Activated naive CD8-positive, alpha-beta T cell treated with anti-CD3 and anti-CD28 coated beads, Interleukin-2, amount 10 ng/mL, durations not matched to agents 7 days and 5 days (primary cell): ENCODE measurements around the gene RIPK1. TPM values are rescaled to one million over a fixed set of nuclear protein-coding genes. Genes with fewer than 3 reads are reported as not detected.
"Not testable (repeated sequence)": the region's sequence is repeated elsewhere in the genome, so short reads cannot be mapped to it uniquely, and the experiment has no call there.

ENCODE experiments used
- ATAC-seq: fragments of 150-1000 bp; cut with Tn5 transposase; one replicate; pipeline ENCODE4 v1.10.0; 2021; ENCODE audit warnings: low read depth, moderate library complexity
- POLR2A ChIA-PET: fragments of 350-600 bp; sonication (Branson Sonifier 250); formaldehyde crosslinking; loops from one replicate; lab custom pipeline; 2021; ENCODE audit warnings: antibody characterized with exemption; lab: Charles Lee
- DNase-seq: peaks from one replicate; pipeline ENCODE4 v3.0.0; 2021
- H3K27ac Mint-ChIP-seq: one replicate; pipeline ENCODE4 v1.8.0; 2022; ENCODE audit warnings: mild to moderate bottlenecking, mixed read lengths
- H3K27me3 Mint-ChIP-seq: one replicate; pipeline ENCODE4 v1.8.0; 2022; ENCODE audit warnings: mild to moderate bottlenecking, moderate library complexity, mixed read lengths
- H3K36me3 Mint-ChIP-seq: one replicate; pipeline ENCODE4 v1.8.0; 2021; ENCODE audit warnings: mild to moderate bottlenecking, mixed read lengths
- H3K4me1 Mint-ChIP-seq: one replicate; pipeline ENCODE4 v1.8.0; 2021; ENCODE audit warnings: mixed read lengths
- H3K4me3 Mint-ChIP-seq: one replicate; pipeline ENCODE4 v1.8.0; 2022; ENCODE audit warnings: mild to moderate bottlenecking, moderate library complexity, mixed read lengths
- H3K9me3 Mint-ChIP-seq: one replicate; pipeline ENCODE4 v1.8.0; 2021; ENCODE audit warnings: mixed read lengths
- total RNA-seq, 2 experiments: library from RNA; stranded (reverse); gene quantifications; one replicate each; pipeline ENCODE4 v1.2.3, GENCODE V29; 2021

The RIPK1 gene
- total RNA-seq, 2 experiments from 2014 or later = 31.9 to 32.6 TPM

DNA sequence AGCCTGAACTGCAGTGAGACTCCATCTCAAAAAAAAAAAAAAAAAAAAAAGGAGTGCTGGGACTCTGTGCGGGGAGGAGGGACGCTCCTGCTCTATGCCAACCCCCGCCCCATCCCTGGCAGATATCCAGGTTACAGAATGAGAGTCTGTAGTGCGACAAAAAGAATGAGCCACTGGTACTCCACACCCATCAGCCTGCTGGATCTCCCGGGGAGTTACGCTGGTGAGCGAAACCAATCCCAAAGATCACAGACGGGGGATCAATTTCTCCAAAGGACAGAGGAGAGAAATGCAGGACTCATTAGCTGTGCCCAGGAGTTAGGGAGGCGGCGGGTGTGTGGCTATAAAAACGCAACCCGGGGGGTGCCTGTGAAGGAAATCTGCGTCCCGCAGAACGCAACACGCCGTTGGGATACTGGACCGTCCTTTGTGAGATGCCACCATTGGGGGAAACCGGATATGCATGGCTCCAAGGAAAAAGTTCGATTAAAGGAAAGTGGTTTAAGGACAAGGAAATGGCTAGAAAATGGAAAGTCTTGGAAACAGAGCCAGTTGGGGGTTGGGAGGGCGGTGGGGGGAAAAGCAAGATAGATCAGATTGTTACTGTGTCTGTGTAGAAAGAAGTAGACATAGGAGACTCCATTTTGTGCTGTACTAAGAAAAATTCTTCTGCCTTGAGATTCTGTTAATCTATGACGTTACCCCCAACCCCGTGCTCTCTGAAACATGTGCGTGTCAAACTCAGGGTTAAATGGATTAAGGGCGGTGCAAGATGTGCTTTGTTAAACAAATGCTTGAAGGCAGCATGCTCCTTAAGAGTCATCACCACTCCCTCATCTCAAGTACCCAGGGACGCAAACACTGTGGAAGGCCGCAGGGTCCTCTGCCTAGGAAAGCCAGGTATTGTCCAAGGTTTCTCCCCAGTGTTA is 13.8 kb upstream of the RIPK1 start:
- H3K27me3 Mint-ChIP-seq, H3K27ac Mint-ChIP-seq, H3K36me3 Mint-ChIP-seq, H3K9me3 Mint-ChIP-seq, DNase-seq, ATAC-seq: not testable (repeated sequence)
- H3K4me1 Mint-ChIP-seq = peaks cover 32% of the 10 kb centered on the region
- H3K4me3 Mint-ChIP-seq = peak overlapping the region; percentile 73
- POLR2A ChIA-PET = interaction anchor here (1.0 to 3.1 kb wide), 14 partner anchors 9 to 263 kb away, joined by 3 to 26 read pairs (median 6); partner anchors contain the start of genes NQO2 and RIPK1

DNA sequence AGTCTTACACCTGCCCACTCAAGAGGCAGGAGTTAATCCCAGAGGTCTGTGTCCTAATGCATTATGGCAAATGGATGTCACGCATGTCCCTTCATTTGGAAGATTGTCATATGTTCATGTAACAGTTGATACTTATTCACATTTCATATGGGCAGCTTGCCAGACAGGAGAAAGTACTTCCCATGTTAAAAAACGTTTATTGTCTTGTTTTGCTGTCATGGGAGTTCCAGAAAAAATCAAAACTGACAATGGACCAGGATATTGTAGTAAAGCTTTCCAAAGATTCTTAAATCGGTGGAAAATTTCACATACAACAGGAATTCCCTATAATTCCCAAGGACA is 13.2 kb upstream of the RIPK1 start:
- DNase-seq, POLR2A ChIA-PET, H3K36me3 Mint-ChIP-seq, H3K27ac Mint-ChIP-seq, H3K27me3 Mint-ChIP-seq, H3K4me3 Mint-ChIP-seq, H3K9me3 Mint-ChIP-seq, ATAC-seq: not testable (repeated sequence)
- peaks cover 35% of the 10 kb centered on the region for H3K4me1 Mint-ChIP-seq

DNA sequence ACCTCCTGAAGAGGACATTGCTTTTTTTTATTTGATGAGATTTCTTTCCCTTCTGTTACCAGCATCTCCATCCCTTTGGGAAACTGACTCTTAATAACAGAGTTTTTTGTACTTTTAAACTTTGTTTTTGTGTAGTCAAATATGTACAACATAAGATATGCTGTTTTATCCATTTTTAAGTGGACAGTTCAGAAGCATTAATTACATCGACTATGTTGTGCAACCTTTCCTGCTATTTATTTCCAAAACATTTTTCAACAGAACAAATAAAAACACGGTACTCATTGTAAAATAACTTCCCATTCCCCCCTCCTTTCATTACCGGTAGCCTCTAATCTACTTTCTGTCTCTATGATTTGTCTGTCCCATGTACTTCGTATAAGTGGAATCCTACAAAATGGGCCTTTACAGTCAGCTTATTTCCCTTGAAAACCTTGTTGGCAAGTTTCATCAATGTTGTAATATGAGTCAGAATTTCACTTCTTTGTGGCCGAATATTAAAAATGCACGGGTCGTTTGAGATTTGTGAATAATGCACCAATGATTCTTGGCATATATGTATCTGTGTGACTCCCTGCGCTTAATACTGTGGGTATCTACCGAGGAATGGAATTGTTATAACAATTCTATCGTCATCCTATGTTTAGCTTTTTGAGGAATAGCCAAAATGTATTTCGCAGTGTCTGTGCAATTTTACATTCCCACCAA is 11.1 kb upstream of the RIPK1 start:
- Mint-ChIP-seq H3K27ac (no peak overlapping the region), H3K4me1 (peaks cover 37% of the 10 kb centered on the region), H3K4me3 (no peak overlapping the region), H3K27me3 (peaks cover 4% of the 10 kb centered on the region), H3K36me3 (peaks cover 2% of the 10 kb centered on the region), H3K9me3 (no peaks in the 10 kb centered on the region)
- POLR2A ChIA-PET = interaction anchor here (2.7 kb wide), 1 partner anchor 67 kb away, joined by 7 read pairs; no protein-coding TSS in a partner anchor
- DNase-seq (no peak), ATAC-seq (no peak)

DNA sequence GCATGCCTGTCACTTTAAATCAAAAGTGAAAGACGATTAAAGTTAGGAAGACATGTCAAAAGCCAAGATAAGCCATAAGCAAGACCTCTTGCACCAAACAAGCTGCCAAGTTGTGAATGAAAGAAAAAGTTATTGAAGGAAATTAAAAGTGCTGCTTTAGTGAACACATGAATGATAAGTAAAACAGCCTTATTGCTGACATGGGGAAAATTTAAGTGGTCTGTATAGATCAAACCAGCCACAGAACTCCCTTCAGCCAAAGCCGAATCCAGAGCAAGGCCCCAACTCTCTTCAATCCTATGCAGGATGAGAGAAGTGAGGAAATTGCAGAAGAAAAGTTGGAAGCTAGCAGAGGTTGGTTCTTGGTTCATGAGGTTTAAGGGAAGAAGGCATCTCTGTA is 9.3 kb upstream of the RIPK1 start:
- H3K27ac Mint-ChIP-seq = peak overlapping the region; percentile 61
- no peak for ATAC-seq
- H3K36me3 Mint-ChIP-seq = no peaks in the 10 kb centered on the region
- no peak for DNase-seq
- H3K4me3 Mint-ChIP-seq = peak overlapping the region; percentile 33
- H3K9me3 Mint-ChIP-seq = no peaks in the 10 kb centered on the region
- peaks cover 2% of the 10 kb centered on the region for H3K27me3 Mint-ChIP-seq
- peaks cover 28% of the 10 kb centered on the region for H3K4me1 Mint-ChIP-seq
- POLR2A ChIA-PET = interaction anchor here (0.7 to 1.9 kb wide), 4 partner anchors 9 to 261 kb away, joined by 3 to 11 read pairs (median 4); partner anchors contain the start of gene RIPK1

DNA sequence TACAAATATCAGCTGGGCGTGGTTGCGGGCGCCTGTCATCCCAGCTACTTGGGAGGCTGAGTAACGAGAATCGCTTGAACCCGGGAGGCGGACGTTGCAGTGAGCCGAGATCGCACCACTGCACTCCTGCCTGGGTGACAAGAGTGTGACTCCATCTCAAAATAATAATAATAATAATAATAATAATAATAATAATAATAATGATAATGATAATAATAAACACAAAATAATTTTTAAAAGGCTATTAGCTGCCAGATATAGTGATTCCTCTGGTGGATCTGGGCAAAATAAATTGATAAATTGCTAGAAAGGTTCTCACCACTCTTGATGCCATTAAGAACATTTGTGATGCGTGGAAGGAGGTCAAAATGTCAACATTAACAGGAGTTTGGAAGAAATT is 8.2 kb upstream of the RIPK1 start:
- DNase-seq, H3K4me3 Mint-ChIP-seq, H3K36me3 Mint-ChIP-seq, H3K27ac Mint-ChIP-seq, ATAC-seq, H3K27me3 Mint-ChIP-seq, H3K9me3 Mint-ChIP-seq: not testable (repeated sequence)
- H3K4me1 Mint-ChIP-seq = peaks cover 25% of the 10 kb centered on the region
- POLR2A ChIA-PET = interaction anchor here (1.2 to 1.9 kb wide), 3 partner anchors 8 to 218 kb away, joined by 3 to 11 read pairs (median 6); partner anchors contain the start of genes RIPK1 and SERPINB1

DNA sequence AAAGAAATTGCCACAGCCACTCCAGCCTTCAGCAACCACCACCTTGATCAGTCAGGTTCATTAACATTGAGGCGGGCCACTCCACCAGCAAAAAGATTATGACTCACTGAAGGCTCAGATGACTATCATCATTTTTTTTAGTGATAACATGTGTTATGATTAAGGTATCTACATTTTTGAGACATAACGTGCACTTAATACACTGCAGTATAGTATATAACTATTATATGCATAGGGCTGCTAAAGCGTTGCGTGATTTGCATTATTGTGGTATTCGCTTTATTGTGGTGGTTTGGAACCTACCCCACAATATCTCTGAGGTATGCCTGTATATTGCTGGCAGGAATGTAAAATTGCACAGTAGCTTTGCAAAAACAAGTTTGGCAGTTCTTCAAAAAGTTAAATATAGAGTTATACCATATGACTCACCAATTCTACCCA is 6.8 kb upstream of the RIPK1 start:
- POLR2A ChIA-PET = interaction anchor here (0.8 kb wide), 1 partner anchor 14 kb away, joined by 3 read pairs; no protein-coding TSS in a partner anchor
- Mint-ChIP-seq H3K27me3 (no peaks in the 10 kb centered on the region), H3K4me1 (peaks cover 29% of the 10 kb centered on the region), H3K36me3 (no peaks in the 10 kb centered on the region), H3K9me3 (no peaks in the 10 kb centered on the region), H3K4me3 (no peak overlapping the region), H3K27ac (no peak overlapping the region)
- DNase-seq (no peak), ATAC-seq (no peak)

DNA sequence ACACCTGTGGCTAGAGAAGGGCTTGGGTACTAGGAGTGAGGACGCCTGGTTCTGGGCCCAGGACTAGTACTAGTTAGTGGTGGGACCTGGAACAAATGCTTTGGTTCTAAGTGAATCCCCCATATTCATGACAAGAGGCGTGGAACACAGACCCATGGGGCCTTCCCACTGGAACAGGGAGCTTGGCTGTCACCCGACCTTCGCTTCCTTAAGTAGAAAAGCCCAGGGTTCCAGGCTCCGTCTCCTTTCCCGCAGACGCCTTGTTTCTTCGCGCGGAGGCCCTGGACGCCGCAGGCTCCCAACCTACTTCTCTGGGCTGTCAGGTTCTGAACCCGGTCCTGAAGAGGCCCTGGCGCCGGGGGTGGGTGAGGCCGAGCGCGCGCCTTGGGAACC is 5.0 kb upstream of the RIPK1 start:
- not testable (repeated sequence) for H3K9me3 Mint-ChIP-seq, H3K27me3 Mint-ChIP-seq, H3K36me3 Mint-ChIP-seq, ATAC-seq, DNase-seq
- H3K4me1 Mint-ChIP-seq = peaks cover 42% of the 10 kb centered on the region
- POLR2A ChIA-PET = interaction anchor here (0.6 to 1.7 kb wide), 29 partner anchors 10 to 521 kb away, joined by 3 to 37 read pairs (median 4); partner anchors contain the start of genes BPHL, NQO2, SERPINB1 and SERPINB6
- H3K4me3 Mint-ChIP-seq = peak overlapping the region; percentile 88
- H3K27ac Mint-ChIP-seq = peak overlapping the region; percentile 78

DNA sequence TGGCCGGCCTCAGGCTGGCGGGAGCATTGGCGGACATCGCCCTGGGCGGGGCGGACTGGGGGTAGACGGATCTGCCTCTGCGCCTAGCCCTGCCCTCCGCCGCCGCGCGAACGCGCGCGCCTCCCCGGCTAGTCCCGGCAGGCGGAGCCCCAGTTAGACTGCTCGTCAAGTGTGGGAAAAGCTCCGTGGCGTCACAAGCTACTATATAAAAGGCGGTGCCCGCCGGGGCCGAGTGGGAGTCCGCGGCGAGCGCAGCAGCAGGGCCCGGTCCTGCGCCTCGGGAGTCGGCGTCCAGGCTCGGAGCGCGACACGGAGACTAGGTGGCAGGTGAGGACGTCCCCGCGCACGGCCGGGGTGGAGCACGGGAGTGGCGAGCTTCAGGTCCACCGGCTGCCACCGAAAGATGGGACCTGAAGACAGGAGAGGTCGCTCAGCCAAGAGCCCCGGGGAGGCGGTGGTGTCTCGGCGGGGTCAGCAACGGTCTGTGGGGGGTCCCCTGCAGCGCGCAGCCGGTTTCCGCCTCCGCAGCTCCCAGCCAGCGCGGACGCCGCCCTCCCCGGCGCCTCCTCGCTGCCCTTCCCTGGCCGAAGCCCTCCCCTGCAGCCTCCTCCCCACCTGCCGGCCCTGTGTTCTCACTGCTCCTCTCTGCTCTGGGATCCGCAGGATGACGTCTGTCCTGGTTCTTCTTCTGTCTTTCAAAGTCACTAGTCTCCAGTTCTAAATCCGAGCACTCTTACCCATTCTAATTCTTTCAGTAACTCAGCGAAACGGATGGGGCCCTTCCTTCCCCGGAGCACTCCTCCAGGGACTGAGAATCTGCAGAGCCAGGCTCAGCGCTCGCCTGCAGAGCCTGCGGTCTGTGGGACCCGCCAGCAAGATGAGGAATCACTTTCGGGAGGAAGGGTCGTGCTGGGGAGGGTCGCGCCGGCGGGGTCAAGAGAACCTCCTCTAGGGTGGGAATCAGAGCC is 4.3 kb upstream of the RIPK1 start:
- ATAC-seq (peak; percentile 87), DNase-seq (peak; percentile 93)
- H3K36me3 Mint-ChIP-seq = peaks cover 2% of the 10 kb centered on the region
- H3K9me3 Mint-ChIP-seq = no peaks in the 10 kb centered on the region
- H3K27me3 Mint-ChIP-seq = no peaks in the 10 kb centered on the region
- peaks cover 38% of the 10 kb centered on the region for H3K4me1 Mint-ChIP-seq
- H3K27ac Mint-ChIP-seq = peak overlapping the region; percentile 86
- POLR2A ChIA-PET = interaction anchor here (0.6 to 1.7 kb wide), 29 partner anchors 9 to 521 kb away, joined by 3 to 37 read pairs (median 4); partner anchors contain the start of genes BPHL, NQO2, SERPINB1 and SERPINB6
- peak overlapping the region; percentile 88 for H3K4me3 Mint-ChIP-seq

DNA sequence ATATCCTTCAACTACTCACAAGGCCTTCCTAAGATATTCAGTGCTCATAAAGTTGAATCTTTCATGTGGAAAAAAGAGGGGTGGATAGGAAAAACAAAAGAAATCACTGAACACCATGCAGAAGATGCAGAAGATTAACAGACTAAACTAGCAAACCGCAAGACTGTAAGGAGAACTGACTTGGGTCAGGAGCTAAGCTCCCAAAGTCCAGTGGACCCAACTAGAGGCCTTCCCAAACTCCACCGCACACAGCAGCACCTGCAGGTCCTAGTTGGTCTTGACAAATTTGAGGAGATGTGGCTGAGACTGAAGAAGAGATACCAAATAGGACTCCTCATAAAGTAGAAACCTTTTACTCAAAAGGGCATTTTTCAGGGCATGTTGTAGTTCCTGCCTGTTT is 3.3 kb downstream of the RIPK1 start:
- POLR2A ChIA-PET = no interaction called here
- peaks cover 12% of the 10 kb centered on the region for H3K36me3 Mint-ChIP-seq

DNA sequence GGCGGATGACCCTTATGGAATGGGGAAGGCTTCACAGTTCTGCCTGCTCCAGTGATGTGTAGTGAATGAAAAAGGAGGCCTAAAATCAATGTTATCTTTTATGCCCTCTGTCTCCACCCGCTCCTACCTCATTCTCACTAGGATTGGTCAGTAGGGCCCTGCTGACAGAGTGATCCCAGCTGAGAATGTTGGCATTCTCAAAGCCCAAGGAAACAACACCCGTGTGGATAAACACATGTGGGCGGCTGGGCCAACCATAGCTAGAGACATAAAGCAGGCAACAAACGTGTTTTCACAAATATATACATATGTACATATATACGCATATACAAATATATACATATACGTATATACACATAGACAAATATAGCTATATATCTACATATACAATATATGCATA is 4.5 kb downstream of the RIPK1 start:
- no peak for ATAC-seq
- no peaks in the 10 kb centered on the region for H3K9me3 Mint-ChIP-seq
- no peak for DNase-seq
- peaks cover 23% of the 10 kb centered on the region for H3K36me3 Mint-ChIP-seq
- H3K27me3 Mint-ChIP-seq = no peaks in the 10 kb centered on the region
- H3K4me3 Mint-ChIP-seq = no peak overlapping the region
- peaks cover 41% of the 10 kb centered on the region for H3K4me1 Mint-ChIP-seq
- H3K27ac Mint-ChIP-seq = no peak overlapping the region
- POLR2A ChIA-PET = interaction anchor here (1.4 kb wide), 1 partner anchor 9 kb away, joined by 3 read pairs; no protein-coding TSS in a partner anchor

More for the DNA sequence above, 3.3 kb downstream of the RIPK1 start:
- H3K27me3 Mint-ChIP-seq = no peaks in the 10 kb centered on the region
- H3K4me3 Mint-ChIP-seq = no peak overlapping the region
- no peaks in the 10 kb centered on the region for H3K9me3 Mint-ChIP-seq
- H3K27ac Mint-ChIP-seq = no peak overlapping the region
- ATAC-seq (no peak), DNase-seq (no peak)
- peaks cover 45% of the 10 kb centered on the region for H3K4me1 Mint-ChIP-seq

DNA sequence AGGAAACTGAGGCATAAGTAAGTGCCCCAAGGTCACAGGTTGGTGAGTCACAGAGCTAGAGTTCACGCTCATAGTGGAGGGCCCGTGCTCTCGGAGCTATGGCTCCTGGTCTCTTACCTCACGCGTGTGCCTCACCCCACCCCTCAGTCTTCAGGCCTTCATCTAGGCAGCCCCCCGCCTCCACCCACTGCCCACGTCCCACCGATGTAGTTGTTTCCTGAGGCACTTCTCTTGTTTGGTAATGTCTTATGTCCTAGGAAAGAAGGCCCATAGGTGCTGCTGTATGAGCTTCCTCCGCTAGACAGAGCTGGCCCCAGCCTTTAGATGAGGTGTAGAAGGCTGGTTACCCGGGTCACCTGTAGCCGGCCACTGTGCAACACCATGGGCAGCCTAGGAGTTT is 5.1 kb downstream of the RIPK1 start:
- Mint-ChIP-seq H3K4me1 (peaks cover 38% of the 10 kb centered on the region), H3K27me3 (no peaks in the 10 kb centered on the region), H3K9me3 (no peaks in the 10 kb centered on the region), H3K27ac (no peak overlapping the region), H3K4me3 (no peak overlapping the region), H3K36me3 (peaks cover 23% of the 10 kb centered on the region)
- no peak for ATAC-seq
- POLR2A ChIA-PET = interaction anchor here (1.4 kb wide), 1 partner anchor 9 kb away, joined by 3 read pairs; no protein-coding TSS in a partner anchor
- no peak for DNase-seq

DNA sequence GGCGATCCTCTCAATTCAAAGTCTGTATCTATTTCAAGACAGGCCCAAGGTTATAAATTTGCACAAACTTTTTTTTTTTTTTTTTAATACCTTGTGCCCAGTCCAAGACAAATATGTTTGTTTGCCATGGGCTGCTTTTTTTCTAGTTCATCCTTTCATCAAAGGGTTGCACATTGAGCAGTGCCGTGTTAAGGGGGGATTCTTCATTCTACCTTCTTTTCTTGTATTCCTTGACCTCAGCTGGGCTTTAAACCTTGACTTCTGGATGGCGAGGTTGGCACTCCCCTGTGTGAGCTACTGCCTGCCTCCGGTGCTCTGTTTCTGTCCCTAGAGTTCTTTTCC is 7.4 kb downstream of the RIPK1 start:
- Mint-ChIP-seq H3K9me3 (no peaks in the 10 kb centered on the region), H3K27me3 (no peaks in the 10 kb centered on the region), H3K4me3 (peak overlapping the region; percentile 80), H3K4me1 (peaks cover 32% of the 10 kb centered on the region), H3K27ac (peak overlapping the region; percentile 82), H3K36me3 (peaks cover 31% of the 10 kb centered on the region)
- DNase-seq = no peak
- peak; percentile 70 for ATAC-seq
- POLR2A ChIA-PET = interaction anchor here (0.5 to 1.2 kb wide), 7 partner anchors 12 to 234 kb away, joined by 3 to 8 read pairs (median 4); partner anchors contain the start of gene SERPINB1
